GM12874 (cell line): ENCODE measurements around the gene NLRP1.

Experiments
- CTCF ChIP-seq: IDR thresholded peaks from 2 replicates; pipeline ENCODE4 v1.5.1; 2011; ENCODE audit warnings: low read depth, mild to moderate bottlenecking, control low read depth, low read length, moderate library complexity; ENCODE audit not compliant: insufficient read depth

Gene NLRP1

DNA sequence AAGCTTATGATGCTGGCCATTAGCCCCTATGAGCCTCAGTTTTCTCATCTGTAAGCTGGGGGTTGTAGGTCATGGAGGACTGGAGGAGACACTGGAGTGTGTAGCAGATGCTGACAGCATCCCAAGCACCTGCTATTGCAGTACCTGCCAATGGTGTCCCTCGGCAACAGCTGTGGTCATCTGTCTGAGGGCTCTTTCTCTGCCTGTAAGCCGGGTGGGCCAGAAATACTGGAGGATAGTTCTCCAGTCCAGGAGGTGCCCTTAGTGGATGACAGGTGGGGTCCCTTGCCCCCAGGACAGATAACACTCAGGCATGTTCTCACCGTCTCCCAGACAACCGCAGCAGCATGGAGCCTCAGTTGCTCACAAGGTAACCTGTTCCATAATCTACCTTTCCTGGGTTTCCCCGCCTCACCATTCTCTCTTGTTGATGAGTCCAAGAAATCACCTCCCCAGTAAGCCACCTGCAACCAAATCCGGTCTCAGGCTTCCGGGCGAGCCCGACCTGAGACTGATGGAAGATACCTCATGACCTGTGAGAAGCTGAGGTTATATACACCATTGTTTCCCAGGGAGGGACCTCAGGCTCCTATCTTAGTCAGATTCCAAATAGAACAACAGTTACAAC is 23.8 kb downstream of the NLRP1 start:
- no peak for TF ChIP-seq CTCF

DNA sequence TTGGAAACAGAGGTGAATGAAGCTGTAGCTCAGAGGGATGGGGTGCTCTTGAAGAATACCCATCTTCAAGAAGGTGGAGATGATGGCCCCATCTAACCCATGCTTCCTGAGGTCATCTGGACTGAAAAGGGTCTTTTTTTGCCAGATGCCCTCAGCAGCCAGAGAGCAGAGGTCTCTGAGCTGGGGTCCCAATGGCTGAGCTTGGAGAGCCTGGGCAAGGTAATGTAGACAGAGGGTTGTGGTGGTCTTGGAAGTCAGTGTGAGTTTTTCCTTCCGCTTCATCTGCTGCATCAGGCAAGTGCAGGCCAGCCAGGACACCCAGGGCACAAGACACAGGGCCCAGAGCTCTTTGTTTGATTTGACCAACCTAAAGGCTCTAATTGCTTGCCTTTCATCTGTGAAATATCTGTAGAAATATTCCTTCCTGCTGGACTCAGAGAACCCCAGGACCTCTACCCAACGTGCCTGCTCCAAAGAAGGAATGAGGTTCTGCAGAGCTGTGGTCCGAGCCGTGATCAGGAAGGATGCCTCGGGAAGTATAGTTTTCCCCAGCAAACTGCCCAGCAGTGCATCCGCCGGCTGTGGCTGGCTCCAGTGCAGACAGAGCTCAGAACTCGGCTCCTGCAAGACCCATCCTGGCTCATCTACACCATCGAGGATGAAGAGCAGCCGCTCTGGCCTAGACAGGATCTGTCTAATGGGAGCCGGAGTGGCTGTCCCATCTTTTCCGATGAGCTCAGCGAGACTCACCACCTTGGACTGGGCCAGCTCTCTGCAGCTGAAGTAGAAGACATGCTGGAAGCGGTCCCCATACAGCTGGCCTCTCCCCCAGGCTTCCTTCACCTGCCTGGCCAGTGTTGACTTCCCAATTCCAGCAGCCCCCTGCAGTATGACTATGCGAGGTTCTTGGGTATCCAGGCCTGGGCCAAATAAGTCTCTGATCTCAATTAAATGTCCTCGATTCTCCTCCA is 25.2 kb downstream of the NLRP1 start:
- TF ChIP-seq CTCF: no peak

- TF ChIP-seq CTCF: no peak
These were observed 26.3 kb downstream of the NLRP1 start for GRCh38 chr17:5557990-5558389.

GRCh38 chr17:5557485-5557884 is 26.8 kb downstream of the NLRP1 start:
- TF ChIP-seq CTCF: no peak

DNA sequence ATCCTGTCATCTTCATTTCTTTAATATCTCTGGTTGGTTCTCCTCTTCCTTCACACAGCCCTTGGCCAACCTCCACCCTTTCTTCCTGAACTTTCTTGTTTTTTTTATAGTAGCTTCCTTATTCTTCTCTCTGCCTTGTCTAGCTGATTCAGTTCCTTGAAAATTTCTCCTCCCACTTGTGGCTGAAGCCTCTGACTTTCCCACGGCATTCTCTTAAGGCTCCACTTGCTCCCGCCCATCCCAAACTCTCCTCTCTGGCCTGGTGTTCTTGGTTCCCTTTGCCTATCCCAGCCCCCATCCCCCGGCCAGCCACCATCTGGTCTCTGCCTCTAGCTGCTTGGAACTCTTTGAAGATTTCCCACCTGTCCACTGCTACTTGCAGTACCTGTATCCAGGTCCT is 29.1 kb downstream of the NLRP1 start:
- TF ChIP-seq CTCF: no peak

GRCh38 chr17:5553479-5553878 is 30.8 kb downstream of the NLRP1 start:
- no peak for TF ChIP-seq CTCF

DNA sequence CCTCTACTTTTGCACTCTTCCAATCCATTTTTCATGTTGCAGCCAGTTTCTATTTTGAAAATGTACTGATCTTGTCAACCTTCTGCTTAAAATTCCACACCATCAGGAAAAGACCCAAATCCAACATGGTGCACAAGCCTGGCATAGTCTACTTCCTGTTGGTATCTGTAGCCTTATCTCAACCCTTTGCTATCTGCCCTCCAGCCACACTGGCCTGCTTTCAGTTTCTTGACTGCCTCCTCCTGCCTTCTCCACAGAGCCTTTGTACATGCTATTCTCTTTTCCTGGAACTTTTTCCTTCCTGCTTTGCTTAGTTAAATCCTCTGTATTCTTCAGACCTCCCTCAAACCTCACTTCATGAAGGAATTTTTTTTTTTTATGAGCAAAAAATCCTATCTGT is 31.5 kb downstream of the NLRP1 start:
- no peak for TF ChIP-seq CTCF
